ENCODE results near the gene SNX3.

GRCh38 chr6:108260126-108260808 lies 573 bp downstream of the SNX3 start:
- TF ChIP-seq CTCF (IDR thresholded peaks at IDR 0.05) (no peak), EZH2 (IDR thresholded peaks at IDR 0.05; ENCODE audit: borderline replicate concordance, insufficient read depth, low read depth, low read length, poor library complexity, severe bottlenecking) (no peak)

Data from B cell (primary cell).